ENCODE data around the gene SHISA9.

The SHISA9 gene

DNA sequence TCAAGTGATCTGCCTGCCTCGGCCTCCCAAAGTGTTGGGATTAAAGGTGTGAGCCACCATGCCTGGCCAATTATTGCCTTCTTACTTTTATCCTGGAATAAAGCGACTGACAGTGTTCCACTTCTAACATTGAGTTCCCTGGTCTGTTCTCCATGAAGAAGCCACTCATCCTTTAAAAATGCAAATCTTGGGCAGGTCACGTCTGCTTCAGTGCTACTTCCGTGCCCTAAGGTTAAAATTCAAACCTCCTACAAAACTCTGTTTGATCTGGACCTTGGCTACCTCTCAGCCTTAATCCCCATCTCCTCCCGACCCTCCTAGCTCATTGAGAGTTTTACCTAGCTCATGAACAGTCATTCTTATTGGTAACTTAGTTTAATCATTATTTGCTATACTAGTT lies 9.6 kb upstream of the SHISA9 start:
- no peaks in the 10 kb centered on the region for H3K36me3 ChIP-seq (ENCODE audit: control insufficient read depth, insufficient read depth, low read length)
- no peak for DNase-seq (ENCODE audit: extremely low read depth, insufficient read length)
- H3K27me3 ChIP-seq (replicated peaks; ENCODE audit: control insufficient read depth, insufficient read depth, low read length): no peaks in the 10 kb centered on the region
- no peak overlapping the region for H3K4me3 ChIP-seq (replicated peaks; ENCODE audit: low read depth, low read length)
- TF ChIP-seq, protein P1, sequence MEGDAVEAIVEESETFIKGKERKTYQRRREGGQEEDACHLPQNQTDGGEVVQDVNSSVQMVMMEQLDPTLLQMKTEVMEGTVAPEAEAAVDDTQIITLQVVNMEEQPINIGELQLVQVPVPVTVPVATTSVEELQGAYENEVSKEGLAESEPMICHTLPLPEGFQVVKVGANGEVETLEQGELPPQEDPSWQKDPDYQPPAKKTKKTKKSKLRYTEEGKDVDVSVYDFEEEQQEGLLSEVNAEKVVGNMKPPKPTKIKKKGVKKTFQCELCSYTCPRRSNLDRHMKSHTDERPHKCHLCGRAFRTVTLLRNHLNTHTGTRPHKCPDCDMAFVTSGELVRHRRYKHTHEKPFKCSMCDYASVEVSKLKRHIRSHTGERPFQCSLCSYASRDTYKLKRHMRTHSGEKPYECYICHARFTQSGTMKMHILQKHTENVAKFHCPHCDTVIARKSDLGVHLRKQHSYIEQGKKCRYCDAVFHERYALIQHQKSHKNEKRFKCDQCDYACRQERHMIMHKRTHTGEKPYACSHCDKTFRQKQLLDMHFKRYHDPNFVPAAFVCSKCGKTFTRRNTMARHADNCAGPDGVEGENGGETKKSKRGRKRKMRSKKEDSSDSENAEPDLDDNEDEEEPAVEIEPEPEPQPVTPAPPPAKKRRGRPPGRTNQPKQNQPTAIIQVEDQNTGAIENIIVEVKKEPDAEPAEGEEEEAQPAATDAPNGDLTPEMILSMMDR (IDR thresholded peaks at IDR 0.05; ENCODE audit: insufficient read depth, low read length, poor library complexity, severe bottlenecking): no peak

DNA sequence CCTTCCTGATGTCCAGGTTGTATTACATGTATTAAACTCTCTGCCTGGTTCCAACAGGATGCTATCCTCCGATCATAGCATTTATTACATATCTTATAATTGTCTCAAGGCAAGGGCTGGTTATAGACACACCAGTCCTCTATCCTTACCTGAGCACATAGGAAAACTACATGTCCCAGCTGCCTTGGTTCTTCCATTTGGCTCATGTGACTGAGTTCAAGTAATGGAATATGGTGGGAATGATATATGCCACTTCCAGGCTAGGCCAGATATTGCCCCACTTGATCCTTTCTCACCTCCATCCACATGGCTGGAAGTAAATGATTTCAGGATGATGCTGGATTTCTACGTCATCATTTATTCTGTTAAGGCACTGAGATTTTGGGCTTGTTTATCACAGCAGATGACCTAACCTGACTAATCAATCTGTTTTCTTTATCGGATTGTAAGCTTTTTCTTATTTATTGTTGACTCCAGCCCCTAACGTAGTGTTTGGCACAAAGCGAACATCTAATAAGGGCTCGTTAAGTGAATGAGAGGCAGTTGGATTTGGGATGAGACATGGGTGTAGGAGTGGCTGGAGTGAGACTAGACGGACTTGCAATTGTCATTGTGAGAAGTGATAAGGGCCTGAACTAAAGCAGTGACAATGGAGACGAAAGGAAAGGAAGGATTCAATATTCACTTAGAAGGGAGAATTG lies 8.2 kb upstream of the SHISA9 start:
- Histone ChIP-seq H3K4me3 (replicated peaks; ENCODE audit: low read depth, low read length) (no peak overlapping the region), H3K27me3 (replicated peaks; ENCODE audit: control insufficient read depth, insufficient read depth, low read length) (no peaks in the 10 kb centered on the region), H3K36me3 (ENCODE audit: control insufficient read depth, insufficient read depth, low read length) (no peaks in the 10 kb centered on the region)
- DNase-seq (ENCODE audit: extremely low read depth, insufficient read length): no peak
- TF ChIP-seq, protein P1 (IDR thresholded peaks at IDR 0.05; ENCODE audit: insufficient read depth, low read length, poor library complexity, severe bottlenecking): no peak

DNA sequence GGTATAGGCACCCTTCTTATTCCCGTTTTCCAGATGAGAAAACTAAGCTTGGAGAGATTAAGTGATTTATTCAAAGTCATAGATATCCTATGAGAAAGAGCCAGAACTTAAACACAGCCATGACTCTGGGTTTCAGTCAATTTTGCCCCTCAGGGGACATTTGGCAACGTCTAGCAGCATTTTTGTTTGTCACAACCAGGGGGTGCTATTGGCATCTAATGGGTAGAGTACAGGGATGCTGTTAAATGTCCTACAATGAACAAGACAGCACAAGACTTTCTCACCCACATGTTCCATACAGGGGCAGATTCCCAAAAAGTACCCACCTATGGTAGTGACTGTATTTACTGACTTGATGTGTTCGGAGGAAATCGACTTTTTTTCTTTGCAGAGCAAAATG lies 4.8 kb upstream of the SHISA9 start:
- H3K4me3 ChIP-seq (replicated peaks; ENCODE audit: low read depth, low read length): no peak overlapping the region
- no peaks in the 10 kb centered on the region for H3K36me3 ChIP-seq (ENCODE audit: control insufficient read depth, insufficient read depth, low read length)
- TF ChIP-seq, protein P1 (IDR thresholded peaks at IDR 0.05; ENCODE audit: insufficient read depth, low read length, poor library complexity, severe bottlenecking): peak; percentile 66
- H3K27me3 ChIP-seq (replicated peaks; ENCODE audit: control insufficient read depth, insufficient read depth, low read length): peaks cover 2% of the 10 kb centered on the region; the same call in 1 of the 2 replicates
- DNase-seq (ENCODE audit: extremely low read depth, insufficient read length): no peak

DNA sequence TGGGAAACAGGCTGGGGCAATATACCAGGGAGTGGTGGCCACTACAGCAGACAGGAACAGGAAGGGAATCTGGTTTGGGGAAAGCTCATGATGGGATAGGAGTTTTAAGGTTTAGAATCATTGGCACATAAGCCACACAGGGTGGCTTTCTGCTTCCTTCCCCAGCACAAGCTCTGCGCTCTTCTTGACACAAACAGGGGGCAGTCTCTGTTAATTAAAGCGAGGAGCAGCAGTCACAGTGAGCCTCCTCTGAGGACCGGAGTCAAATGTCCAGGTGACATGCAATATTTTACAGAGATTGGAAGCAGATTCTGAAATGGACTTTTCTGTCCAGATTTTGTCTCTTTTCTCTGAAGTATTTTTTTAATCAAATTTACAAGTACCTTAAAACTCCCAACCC lies 2.8 kb upstream of the SHISA9 start:
- Histone ChIP-seq H3K27me3 (replicated peaks; ENCODE audit: control insufficient read depth, insufficient read depth, low read length) (peaks cover 2% of the 10 kb centered on the region; the same call in 1 of the 2 replicates), H3K36me3 (ENCODE audit: control insufficient read depth, insufficient read depth, low read length) (no peaks in the 10 kb centered on the region), H3K4me3 (replicated peaks; ENCODE audit: low read depth, low read length) (no peak overlapping the region)
- DNase-seq (ENCODE audit: extremely low read depth, insufficient read length): no peak
- TF ChIP-seq, protein P1 (IDR thresholded peaks at IDR 0.05; ENCODE audit: insufficient read depth, low read length, poor library complexity, severe bottlenecking): peak; percentile 17

DNA sequence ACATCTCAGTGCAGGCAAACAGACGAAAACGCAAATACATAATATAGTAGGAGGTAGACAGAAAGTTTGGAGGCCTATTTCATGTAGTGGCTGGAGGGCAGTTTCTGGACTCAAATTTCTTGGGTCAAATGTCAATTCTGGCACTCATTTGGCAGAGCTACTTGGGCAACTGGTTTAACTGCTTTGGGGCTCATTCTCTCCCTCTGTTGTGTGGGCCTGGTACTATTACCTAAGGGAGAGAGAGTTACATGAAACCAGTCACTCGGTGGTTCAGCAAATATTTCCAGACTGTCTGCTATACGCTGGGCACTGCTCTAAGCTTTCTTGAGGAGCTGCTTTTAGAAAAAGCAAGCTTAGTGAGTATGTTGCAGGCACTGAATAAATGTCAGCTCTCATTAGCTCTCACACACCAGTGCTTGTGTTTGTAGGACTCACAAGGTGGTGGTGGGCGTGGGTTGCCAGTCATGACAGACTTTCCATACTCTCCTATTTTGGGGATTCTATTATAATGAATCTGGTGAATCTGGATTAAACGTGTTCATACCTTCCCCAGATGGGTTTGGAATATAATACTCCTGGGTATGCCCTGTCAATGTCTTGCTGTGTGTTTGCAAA lies 1.8 kb upstream of the SHISA9 start:
- peaks cover 2% of the 10 kb centered on the region for H3K27me3 ChIP-seq (replicated peaks; ENCODE audit: control insufficient read depth, insufficient read depth, low read length)
- TF ChIP-seq, protein P1 (IDR thresholded peaks at IDR 0.05; ENCODE audit: insufficient read depth, low read length, poor library complexity, severe bottlenecking): no peak
- H3K36me3 ChIP-seq (ENCODE audit: control insufficient read depth, insufficient read depth, low read length): no peaks in the 10 kb centered on the region
- H3K4me3 ChIP-seq (replicated peaks; ENCODE audit: low read depth, low read length): no peak overlapping the region
- no peak for DNase-seq (ENCODE audit: extremely low read depth, insufficient read length)

Data from GM06990 (cell line).